CD14-positive monocyte (primary cell): ENCODE results near the gene RHEB. TPM values are rescaled to one million over a fixed set of nuclear protein-coding genes. Genes with fewer than 3 reads are reported as not detected.
A peak's percentile ranks its signal among the peaks of the same experiment; 100 is the strongest.

Source experiments
- DNase-seq, 3 donors: peaks; one replicate each; pipeline ENCODE4 v3.0.0-alpha.2; 2011 to 2022
- H2AFZ ChIP-seq: 2 replicates; pipeline ENCODE4 v1.6.0; 2012; ENCODE audit warnings: mild to moderate bottlenecking, low read depth, low read length, inconsistent platforms; ENCODE audit not compliant: insufficient read depth, poor library complexity, severe bottlenecking
- H3K27ac ChIP-seq, 2 donors: 1 replicate in 1 of 2; 2 replicates in 1 of 2; pipeline ENCODE4 v1.5.1; 2012 to 2013; ENCODE audit warnings: low read length in 2 of 2, control low read depth in 1 of 2, inconsistent platforms in 1 of 2, low read depth in 1 of 2, mild to moderate bottlenecking in 1 of 2
- H3K27me3 ChIP-seq, 2 donors: one replicate each; pipeline versions ENCODE4 v1.6.0 to v1.6.1; 2011 to 2013; ENCODE audit warnings: low read length in 2 of 2; ENCODE audit not compliant: control insufficient read depth in 2 of 2, insufficient read depth in 2 of 2
- H3K36me3 ChIP-seq, 2 donors: replicated peaks in 1 of 2; 1 replicate in 1 of 2; 2 replicates in 1 of 2; pipeline versions ENCODE4 v1.5.1 to v1.6.1; 2012 to 2013; ENCODE audit warnings: low read length in 2 of 2, control low read depth in 1 of 2, inconsistent platforms in 1 of 2, mild to moderate bottlenecking in 1 of 2; ENCODE audit not compliant: insufficient read depth in 2 of 2, control insufficient read depth in 1 of 2
- H3K4me1 ChIP-seq, 2 donors: 1 replicate in 1 of 2; 2 replicates in 1 of 2; pipeline versions ENCODE4 v1.5.1 to v1.6.1; 2012 to 2013; ENCODE audit warnings: low read length in 2 of 2, control low read depth in 1 of 2, inconsistent platforms in 1 of 2, mild to moderate bottlenecking in 1 of 2, moderate library complexity in 1 of 2; ENCODE audit not compliant: insufficient read depth in 2 of 2, control insufficient read depth in 1 of 2
- H3K4me2 ChIP-seq: replicated peaks from 2 replicates; pipeline ENCODE3; 2012; ENCODE audit warnings: low read length, moderate library complexity, mild to moderate bottlenecking; ENCODE audit not compliant: poor library complexity, severe bottlenecking; ENCODE audit errors: extremely low read depth
- H3K4me3 ChIP-seq, 3 experiments: fragments of 200-600 bp in 1 of 3; sonication (generic) in 1 of 3; replicated peaks in 1 of 3; 1 replicate in 2 of 3; 2 replicates in 1 of 3; pipeline ENCODE4 v1.5.1; 2011 to 2013; ENCODE audit warnings: low read length in 3 of 3, mild to moderate bottlenecking in 3 of 3, control low read depth in 2 of 3, low read depth in 2 of 3, inconsistent platforms in 1 of 3, moderate library complexity in 1 of 3
- H3K79me2 ChIP-seq: 2 replicates; pipeline ENCODE4 v1.6.0; 2012; ENCODE audit warnings: mild to moderate bottlenecking, control low read depth, inconsistent platforms, low read length, moderate library complexity; ENCODE audit not compliant: insufficient read depth
- H3K9ac ChIP-seq: 2 replicates; pipeline ENCODE4 v1.6.0; 2017; ENCODE audit warnings: low read length, mild to moderate bottlenecking; ENCODE audit not compliant: insufficient read depth, poor library complexity, severe bottlenecking
- H3K9me3 ChIP-seq, 2 donors: replicated peaks in 1 of 2; 1 replicate in 1 of 2; 2 replicates in 1 of 2; pipeline versions ENCODE4 v1.5.1 to v1.6.1; 2012 to 2013; ENCODE audit warnings: low read length in 2 of 2, control low read depth in 1 of 2; ENCODE audit not compliant: control insufficient read depth in 1 of 2, insufficient read depth in 1 of 2
- H4K20me1 ChIP-seq: 2 replicates; pipeline ENCODE4 v1.6.0; 2012; ENCODE audit warnings: mild to moderate bottlenecking, low read length, control low read depth, moderate library complexity; ENCODE audit not compliant: insufficient read depth
- H3K27ac Mint-ChIP-seq, 7 donors: one replicate each; pipeline ENCODE4 v1.8.0; 2020; ENCODE audit warnings: mild to moderate bottlenecking in 7 of 7, mixed read lengths in 7 of 7, moderate library complexity in 6 of 7, inconsistent platforms in 2 of 7
- H3K27me3 Mint-ChIP-seq, 3 donors: one replicate each; pipeline ENCODE4 v1.8.0; 2021 to 2022; ENCODE audit warnings: low read depth in 3 of 3, mild to moderate bottlenecking in 3 of 3, mixed read lengths in 3 of 3, moderate library complexity in 3 of 3, inconsistent platforms in 1 of 3
- H3K36me3 Mint-ChIP-seq, 2 donors: one replicate each; pipeline ENCODE4 v1.8.0; 2020; ENCODE audit warnings: mixed read lengths in 2 of 2, inconsistent platforms in 1 of 2, mild to moderate bottlenecking in 1 of 2
- H3K4me1 Mint-ChIP-seq: one replicate; pipeline ENCODE4 v1.8.0; 2020; ENCODE audit warnings: mild to moderate bottlenecking, mixed read lengths
- H3K4me3 Mint-ChIP-seq, 2 donors: one replicate each; pipeline ENCODE4 v1.8.0; 2020; ENCODE audit warnings: mild to moderate bottlenecking in 2 of 2, mixed read lengths in 2 of 2, moderate library complexity in 1 of 2
- H3K9me3 Mint-ChIP-seq, 7 donors: one replicate each; pipeline ENCODE4 v1.8.0; 2020 to 2022; ENCODE audit warnings: mixed read lengths in 7 of 7, mild to moderate bottlenecking in 6 of 7, moderate library complexity in 6 of 7, inconsistent platforms in 2 of 7
- CTCF ChIP-seq: fragments of 200-600 bp; IDR thresholded peaks from one replicate; pipeline ENCODE4 v1.8.0; 2022; ENCODE audit warnings: antibody characterized with exemption, mild to moderate bottlenecking
- WGBS: methylation state at CpG from one replicate; pipeline ENCODE4 v1.1.5; 2013; ENCODE audit warnings: missing lambda C conversion rate; ENCODE audit not compliant: insufficient coverage; 5-methylcytosine and 5-hydroxymethylcytosine counted together
- intact Hi-C, 2 donors: fragments of 100-400 bp; cut with micrococcal nuclease; formaldehyde crosslinking; loops; one replicate each; pipeline versions ENCODE4 v1.15.0 to v1.15.1; 2023
- polyA plus RNA-seq, 3 donors: library from polyadenylated mRNA; depleted of rRNA in 1 of 3; unstranded in 2 of 3; stranded (reverse) in 1 of 3; fragments of 300-500 nt in 2 of 3; fragments of >200 nt in 1 of 3; fragmentation: Illumina TruSeq in 2 of 3; gene quantifications; 1 replicate in 2 of 3; 2 replicates in 1 of 3; pipeline ENCODE4 v1.2.3, GENCODE V29; 2012 to 2021

The RHEB gene
- polyA plus RNA-seq, 3 donors: 20.4 to 96.1 (median 95.8) TPM

GRCh38 chr7:151513133-151513532 is 6.6 kb downstream of the RHEB start:
- H3K36me3 ChIP-seq: no peaks in the 10 kb centered on the region
- peaks cover 100% of the 10 kb centered on the region for H3K79me2 ChIP-seq
- H3K36me3 Mint-ChIP-seq: peaks cover 2 to 3% of the 10 kb centered on the region in 2 donors
- no CpG with 5 or more reads among the region's 1 CpG for WGBS
- intact Hi-C loops: loop anchor here (10.0 kb wide), 2 partner anchors 242 to 288 kb away; partner anchors contain the start of gene ABCF2 (in 1 of the 2)
- H3K9me3 Mint-ChIP-seq: peaks cover 0 to 2% (median 0%) of the 10 kb centered on the region in 7 donors
- peaks cover 100% of the 10 kb centered on the region for H4K20me1 ChIP-seq
- H3K27me3 ChIP-seq: no peaks in the 10 kb centered on the region
- H3K4me3 ChIP-seq: no peak overlapping the region
- H3K27ac Mint-ChIP-seq: peak overlapping the region in 1 of 7 donors; percentile 40
- H3K9ac ChIP-seq: no peak overlapping the region
- no peak overlapping the region for H2AFZ ChIP-seq
- H3K4me2 ChIP-seq: no peak overlapping the region
- no peak for DNase-seq
- H3K27ac ChIP-seq: peak overlapping the region in 1 of 2 donors; percentile 56
- no peak for TF ChIP-seq CTCF
- peaks cover 77% of the 10 kb centered on the region for H3K4me1 Mint-ChIP-seq
- H3K4me1 ChIP-seq: peaks cover 50 to 62% of the 10 kb centered on the region in 2 donors
- no peak overlapping the region for H3K4me3 Mint-ChIP-seq
- no peaks in the 10 kb centered on the region for H3K27me3 Mint-ChIP-seq
- no peaks in the 10 kb centered on the region for H3K9me3 ChIP-seq

- TF ChIP-seq CTCF: no peak
- no peaks in the 10 kb centered on the region for H3K9me3 ChIP-seq
- H3K9ac ChIP-seq: no peak overlapping the region
- H2AFZ ChIP-seq: no peak overlapping the region
- H3K4me2 ChIP-seq: peak overlapping the region; percentile 10
- peak overlapping the region; percentile 49 to 93 (median 81) for H3K27ac Mint-ChIP-seq
- no peaks in the 10 kb centered on the region for H3K9me3 Mint-ChIP-seq
- H3K4me1 ChIP-seq: peaks cover 42 to 56% of the 10 kb centered on the region in 2 donors
- no peak for DNase-seq
- no peaks in the 10 kb centered on the region for H3K36me3 ChIP-seq
- no peaks in the 10 kb centered on the region for H3K27me3 Mint-ChIP-seq
- H3K27ac ChIP-seq: peak overlapping the region in 1 of 2 donors; percentile 56
- no peak overlapping the region for H3K4me3 Mint-ChIP-seq
- H3K79me2 ChIP-seq: peaks cover 100% of the 10 kb centered on the region
- H3K4me1 Mint-ChIP-seq: peaks cover 73% of the 10 kb centered on the region
- H3K36me3 Mint-ChIP-seq: peaks cover 2 to 3% of the 10 kb centered on the region in 2 donors
- H4K20me1 ChIP-seq: peaks cover 100% of the 10 kb centered on the region
- no peak overlapping the region for H3K4me3 ChIP-seq
- intact Hi-C loops: loop anchor here (10.0 kb wide), 2 partner anchors 242 to 288 kb away; partner anchors contain the start of gene ABCF2 (in 1 of the 2)
- WGBS: 56% methylated on average over 4 of the region's 7 CpGs
- H3K27me3 ChIP-seq: no peaks in the 10 kb centered on the region
Measured at GRCh38 chr7:151512353-151512752, 7.3 kb downstream of the RHEB start.
